ENCODE results near the gene C2orf68.

GRCh38 chr2:85583667-85584353, 28.1 kb downstream of the C2orf68 start:
- TF ChIP-seq CTCF (IDR thresholded peaks at IDR 0.05): no peak
- TF ChIP-seq ZFX (IDR thresholded peaks at IDR 0.05; ENCODE audit: borderline replicate concordance): no peak

Measured in 22Rv1 (cell line).